SH-SY5Y (cell line): Measurements from ENCODE around the gene MAP3K14.

Experiments
- GATA2 ChIP-seq: IDR thresholded peaks from 2 replicates; pipeline ENCODE4 v1.6.1; 2011; ENCODE audit warnings: mild to moderate bottlenecking, low read depth, low read length
- GATA3 ChIP-seq: IDR thresholded peaks from 2 replicates; pipeline ENCODE4 v1.6.1; 2011; ENCODE audit warnings: low read depth, mild to moderate bottlenecking, low read length, moderate library complexity

GRCh38 chr17:45230787-45231480 lies 85.9 kb downstream of the MAP3K14 start:
- no peak for TF ChIP-seq GATA2
- no peak for TF ChIP-seq GATA3
